ENCODE data around the gene GFOD2. TPM values are rescaled to one million over a fixed set of nuclear protein-coding genes. Genes with fewer than 3 reads are reported as not detected.

Gene GFOD2
- total RNA-seq, 2 experiments from 2014 or later, result 16.2 to 18.0 TPM

DNA sequence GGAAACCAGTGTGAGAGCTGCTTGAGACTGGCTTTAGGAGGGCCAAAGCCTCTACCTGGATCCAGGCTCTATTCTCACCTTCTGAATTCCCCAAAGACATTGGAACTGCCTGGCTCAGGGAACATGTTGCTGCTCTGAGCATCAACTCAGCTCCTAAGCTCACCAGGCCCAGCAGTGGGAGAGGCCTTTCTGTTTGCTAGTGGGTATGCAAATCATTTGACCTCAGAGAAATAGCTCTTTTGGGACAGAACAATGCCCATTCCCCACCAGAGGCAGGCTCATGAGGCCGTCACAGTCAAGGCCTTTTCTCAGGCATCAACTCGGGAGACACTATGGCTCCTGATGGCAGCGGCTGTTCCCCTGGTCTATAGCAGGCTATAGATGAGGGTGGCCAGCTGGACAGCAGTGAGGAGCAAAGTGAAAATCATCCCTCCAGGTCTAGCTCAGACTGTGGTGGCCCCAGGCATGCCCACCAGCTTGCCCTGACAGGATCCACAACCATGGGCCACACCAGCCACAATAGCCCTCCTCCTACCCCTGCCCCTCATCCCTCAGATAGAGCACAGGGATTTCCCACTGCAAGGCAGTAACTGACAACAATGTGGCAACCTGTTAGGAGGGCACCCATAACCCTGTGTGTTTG, 30.4 kb upstream of the GFOD2 start:
- Histone ChIP-seq H3K79me2 (ENCODE audit: insufficient read depth, low read depth, low read length) (no peaks in the 10 kb centered on the region), H4K20me1 (ENCODE audit: insufficient read depth, low read length) (no peaks in the 10 kb centered on the region), H3K4me2 (ENCODE audit: low read length) (peak overlapping the region; percentile 26; the same call in 1 of the 2 replicates), H3K9me3 (ENCODE audit: low read length) (no peaks in the 10 kb centered on the region), H3K36me3 (ENCODE audit: insufficient read depth, low read length) (no peaks in the 10 kb centered on the region), H2AFZ (ENCODE audit: low read length) (no peak overlapping the region), H3K4me1 (ENCODE audit: insufficient read depth, low read length, poor library complexity, severe bottlenecking) (peaks cover 20% of the 10 kb centered on the region), H3K9me2 (ENCODE audit: insufficient read depth, low read length) (no peaks in the 10 kb centered on the region), H3K27ac (ENCODE audit: low read depth, low read length, poor library complexity, severe bottlenecking) (no peak overlapping the region), H3K4me3 (ENCODE audit: low read depth, low read length, poor library complexity, severe bottlenecking) (no peak overlapping the region)
- no TSS peak for BruUV-seq (replicated peaks)
- ChIA-PET POLR2A (interaction anchor here (0.7 to 1.3 kb wide), 2 partner anchors 12 to 20 kb away, joined by 3 to 6 read pairs; no protein-coding TSS in a partner anchor), CTCF (ENCODE audit: unreplicated experiment) (no interaction called here)
- TF ChIP-seq, protein P1, sequence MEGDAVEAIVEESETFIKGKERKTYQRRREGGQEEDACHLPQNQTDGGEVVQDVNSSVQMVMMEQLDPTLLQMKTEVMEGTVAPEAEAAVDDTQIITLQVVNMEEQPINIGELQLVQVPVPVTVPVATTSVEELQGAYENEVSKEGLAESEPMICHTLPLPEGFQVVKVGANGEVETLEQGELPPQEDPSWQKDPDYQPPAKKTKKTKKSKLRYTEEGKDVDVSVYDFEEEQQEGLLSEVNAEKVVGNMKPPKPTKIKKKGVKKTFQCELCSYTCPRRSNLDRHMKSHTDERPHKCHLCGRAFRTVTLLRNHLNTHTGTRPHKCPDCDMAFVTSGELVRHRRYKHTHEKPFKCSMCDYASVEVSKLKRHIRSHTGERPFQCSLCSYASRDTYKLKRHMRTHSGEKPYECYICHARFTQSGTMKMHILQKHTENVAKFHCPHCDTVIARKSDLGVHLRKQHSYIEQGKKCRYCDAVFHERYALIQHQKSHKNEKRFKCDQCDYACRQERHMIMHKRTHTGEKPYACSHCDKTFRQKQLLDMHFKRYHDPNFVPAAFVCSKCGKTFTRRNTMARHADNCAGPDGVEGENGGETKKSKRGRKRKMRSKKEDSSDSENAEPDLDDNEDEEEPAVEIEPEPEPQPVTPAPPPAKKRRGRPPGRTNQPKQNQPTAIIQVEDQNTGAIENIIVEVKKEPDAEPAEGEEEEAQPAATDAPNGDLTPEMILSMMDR (conservative IDR thresholded peaks at IDR 0.05; ENCODE audit: low read length), result no peak
- no peak for TF ChIP-seq EZH2phosphoT487 (IDR thresholded peaks at IDR 0.05; ENCODE audit: borderline replicate concordance, low read depth, low read length)
- DNase-seq (ENCODE audit: low spot score), result no peak
- intact Hi-C loops (cut with micrococcal nuclease; ENCODE audit: unreplicated experiment), result no loop called here

DNA sequence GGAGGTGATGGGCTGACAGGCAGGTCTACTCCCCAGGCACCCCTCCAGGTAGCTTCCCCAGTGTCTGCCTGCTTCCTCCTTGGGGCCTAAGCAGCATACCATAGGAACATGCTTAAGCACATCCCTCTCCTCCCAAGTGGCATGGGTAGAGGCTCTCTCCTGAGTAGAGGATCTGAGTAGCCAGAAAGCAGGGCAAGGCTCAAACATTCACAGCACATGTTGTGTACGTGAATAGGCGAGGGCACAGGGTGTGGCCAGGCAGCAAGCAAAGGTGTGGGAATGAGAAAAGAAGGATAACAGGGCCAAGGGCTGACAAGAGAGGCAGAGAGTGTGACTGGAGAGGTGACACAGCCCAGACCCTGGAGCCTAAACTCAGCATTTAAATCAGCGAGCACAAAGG, 29.7 kb upstream of the GFOD2 start:
- H3K27ac ChIP-seq (ENCODE audit: low read depth, low read length, poor library complexity, severe bottlenecking), result no peak overlapping the region
- no peaks in the 10 kb centered on the region for H3K9me3 ChIP-seq (ENCODE audit: low read length)
- DNase-seq (ENCODE audit: low spot score), result no peak
- CTCF ChIA-PET (ENCODE audit: unreplicated experiment), result no interaction called here
- no peak overlapping the region for H2AFZ ChIP-seq (ENCODE audit: low read length)
- BruUV-seq (replicated peaks), result no TSS peak
- POLR2A ChIA-PET, result interaction anchor here (0.7 to 1.3 kb wide), 2 partner anchors 11 to 21 kb away, joined by 3 to 6 read pairs; no protein-coding TSS in a partner anchor
- no peaks in the 10 kb centered on the region for H3K9me2 ChIP-seq (ENCODE audit: insufficient read depth, low read length)
- H3K79me2 ChIP-seq (ENCODE audit: insufficient read depth, low read depth, low read length), result no peaks in the 10 kb centered on the region
- peaks cover 7% of the 10 kb centered on the region for H3K36me3 ChIP-seq (ENCODE audit: insufficient read depth, low read length)
- TF ChIP-seq EZH2phosphoT487 (IDR thresholded peaks at IDR 0.05; ENCODE audit: borderline replicate concordance, low read depth, low read length), result no peak
- TF ChIP-seq, protein P1 (conservative IDR thresholded peaks at IDR 0.05; ENCODE audit: low read length), result no peak
- H3K4me3 ChIP-seq (ENCODE audit: low read depth, low read length, poor library complexity, severe bottlenecking), result no peak overlapping the region
- no peaks in the 10 kb centered on the region for H4K20me1 ChIP-seq (ENCODE audit: insufficient read depth, low read length)
- H3K4me1 ChIP-seq (ENCODE audit: insufficient read depth, low read length, poor library complexity, severe bottlenecking), result peaks cover 20% of the 10 kb centered on the region
- H3K4me2 ChIP-seq (ENCODE audit: low read length), result no peak overlapping the region
- intact Hi-C loops (cut with micrococcal nuclease; ENCODE audit: unreplicated experiment), result no loop called here

DNA sequence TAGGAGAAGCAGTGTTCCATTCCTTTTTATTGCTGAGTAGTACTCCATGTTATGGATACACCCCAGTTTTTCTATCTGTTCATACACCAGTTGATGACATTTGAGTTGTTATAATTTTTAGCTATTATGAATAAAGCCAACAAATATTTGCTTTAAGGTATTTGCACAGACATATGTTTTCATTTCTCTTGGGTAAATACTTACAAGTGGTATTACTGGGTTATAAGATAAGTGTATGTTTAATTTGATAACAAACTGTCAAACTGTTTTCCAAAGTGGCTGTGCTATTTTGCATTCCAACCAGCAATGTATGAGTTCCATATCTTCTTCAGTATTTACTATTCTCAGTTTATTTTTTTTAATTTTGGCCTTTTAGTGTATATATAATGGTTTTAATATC, 27.7 kb upstream of the GFOD2 start:
- Histone ChIP-seq H2AFZ (ENCODE audit: low read length) (no peak overlapping the region), H4K20me1 (ENCODE audit: insufficient read depth, low read length) (no peaks in the 10 kb centered on the region), H3K4me1 (ENCODE audit: insufficient read depth, low read length, poor library complexity, severe bottlenecking) (peaks cover 20% of the 10 kb centered on the region), H3K79me2 (ENCODE audit: insufficient read depth, low read depth, low read length) (no peaks in the 10 kb centered on the region), H3K36me3 (ENCODE audit: insufficient read depth, low read length) (peaks cover 26% of the 10 kb centered on the region), H3K4me3 (ENCODE audit: low read depth, low read length, poor library complexity, severe bottlenecking) (no peak overlapping the region), H3K4me2 (ENCODE audit: low read length) (no peak overlapping the region), H3K27ac (ENCODE audit: low read depth, low read length, poor library complexity, severe bottlenecking) (no peak overlapping the region), H3K9me3 (ENCODE audit: low read length) (no peaks in the 10 kb centered on the region), H3K9me2 (ENCODE audit: insufficient read depth, low read length) (no peaks in the 10 kb centered on the region)
- ChIA-PET CTCF (ENCODE audit: unreplicated experiment) (no interaction called here), POLR2A (no interaction called here)
- intact Hi-C loops (cut with micrococcal nuclease; ENCODE audit: unreplicated experiment), result no loop called here
- TF ChIP-seq, protein P1 (conservative IDR thresholded peaks at IDR 0.05; ENCODE audit: low read length), result no peak
- no peak for TF ChIP-seq EZH2phosphoT487 (IDR thresholded peaks at IDR 0.05; ENCODE audit: borderline replicate concordance, low read depth, low read length)
- BruUV-seq (replicated peaks), result TSS peak; percentile 18
- DNase-seq (ENCODE audit: low spot score), result no peak

Data from OCI-LY7 (cell line).